ENCODE results near the gene RMDN3.

Gene RMDN3

GRCh38 chr15:40775007-40775406 is 20.0 kb upstream of the RMDN3 start:
- ATAC-seq = no peak

GRCh38 chr15:40773902-40774301 is 18.8 kb upstream of the RMDN3 start:
- ATAC-seq = no peak
- no peak for TF ChIP-seq POU6F1 (CRISPR knock-in tag; IDR thresholded peaks at IDR 0.05; ENCODE audit: borderline replicate concordance, low read depth)
- TF ChIP-seq ZFP30 (CRISPR knock-in tag; IDR thresholded peaks at IDR 0.05) = no peak

More at GRCh38 chr15:40775007-40775406, 20.0 kb upstream of the RMDN3 start:
- no peak for TF ChIP-seq ZFP30 (CRISPR knock-in tag; IDR thresholded peaks at IDR 0.05)
- no peak for TF ChIP-seq TSHZ2 (CRISPR knock-in tag; IDR thresholded peaks at IDR 0.05)
- TF ChIP-seq ZC3H10 (CRISPR knock-in tag; IDR thresholded peaks at IDR 0.05) = no peak
- TF ChIP-seq CSDC2 (CRISPR knock-in tag; IDR thresholded peaks at IDR 0.05) = no peak
- no peak for TF ChIP-seq RARB (CRISPR knock-in tag; IDR thresholded peaks at IDR 0.05)
- TF ChIP-seq ZNF70 (CRISPR knock-in tag; IDR thresholded peaks at IDR 0.05) = no peak
- no peak for TF ChIP-seq PPARA (CRISPR knock-in tag; IDR thresholded peaks at IDR 0.05; ENCODE audit: borderline replicate concordance)
- TF ChIP-seq PATZ1 (CRISPR knock-in tag; IDR thresholded peaks at IDR 0.05; ENCODE audit: borderline replicate concordance) = no peak
- no peak for TF ChIP-seq OSR1 (CRISPR knock-in tag; IDR thresholded peaks at IDR 0.05)
- TF ChIP-seq GLIS3 (CRISPR knock-in tag; IDR thresholded peaks at IDR 0.05) = no peak
- no peak for TF ChIP-seq ZNF565 (CRISPR knock-in tag; conservative IDR thresholded peaks at IDR 0.05; ENCODE audit: low read depth)
- no peak for TF ChIP-seq POU6F1 (CRISPR knock-in tag; IDR thresholded peaks at IDR 0.05; ENCODE audit: borderline replicate concordance, low read depth)
- no peak for TF ChIP-seq TCF4 (CRISPR knock-in tag; IDR thresholded peaks at IDR 0.05; ENCODE audit: borderline replicate concordance)
- TF ChIP-seq ARNTL (CRISPR knock-in tag; IDR thresholded peaks at IDR 0.05; ENCODE audit: borderline replicate concordance, low read depth) = no peak
- no peak for TF ChIP-seq ISL1 (CRISPR knock-in tag; IDR thresholded peaks at IDR 0.05)
- no peak for TF ChIP-seq BACH2 (CRISPR knock-in tag; IDR thresholded peaks at IDR 0.05; ENCODE audit: borderline replicate concordance)
- TF ChIP-seq SNAI2 (CRISPR knock-in tag; IDR thresholded peaks at IDR 0.05) = no peak
- no peak for TF ChIP-seq CSRNP3 (CRISPR knock-in tag; IDR thresholded peaks at IDR 0.05)

- ATAC-seq = no peak
- no peak for TF ChIP-seq ZNF8 (CRISPR knock-in tag; IDR thresholded peaks at IDR 0.05)
- TF ChIP-seq ZNF565 (CRISPR knock-in tag; conservative IDR thresholded peaks at IDR 0.05; ENCODE audit: low read depth) = no peak
- no peak for TF ChIP-seq ISL1 (CRISPR knock-in tag; IDR thresholded peaks at IDR 0.05)
- TF ChIP-seq CSDC2 (CRISPR knock-in tag; IDR thresholded peaks at IDR 0.05) = no peak
- no peak for TF ChIP-seq ZFP3 (CRISPR knock-in tag; IDR thresholded peaks at IDR 0.05)
- TF ChIP-seq CSRNP3 (CRISPR knock-in tag; IDR thresholded peaks at IDR 0.05) = no peak
- no peak for TF ChIP-seq CREB5 (CRISPR knock-in tag; IDR thresholded peaks at IDR 0.05; ENCODE audit: low read depth)
- TF ChIP-seq ZNF70 (CRISPR knock-in tag; IDR thresholded peaks at IDR 0.05) = no peak
Observed at GRCh38 chr15:40773496-40773895, 18.4 kb upstream of the RMDN3 start.
